ENCODE measurements around the gene CUL3.
A peak's percentile ranks its signal among the peaks of the same experiment; 100 is the strongest.

The CUL3 gene

DNA sequence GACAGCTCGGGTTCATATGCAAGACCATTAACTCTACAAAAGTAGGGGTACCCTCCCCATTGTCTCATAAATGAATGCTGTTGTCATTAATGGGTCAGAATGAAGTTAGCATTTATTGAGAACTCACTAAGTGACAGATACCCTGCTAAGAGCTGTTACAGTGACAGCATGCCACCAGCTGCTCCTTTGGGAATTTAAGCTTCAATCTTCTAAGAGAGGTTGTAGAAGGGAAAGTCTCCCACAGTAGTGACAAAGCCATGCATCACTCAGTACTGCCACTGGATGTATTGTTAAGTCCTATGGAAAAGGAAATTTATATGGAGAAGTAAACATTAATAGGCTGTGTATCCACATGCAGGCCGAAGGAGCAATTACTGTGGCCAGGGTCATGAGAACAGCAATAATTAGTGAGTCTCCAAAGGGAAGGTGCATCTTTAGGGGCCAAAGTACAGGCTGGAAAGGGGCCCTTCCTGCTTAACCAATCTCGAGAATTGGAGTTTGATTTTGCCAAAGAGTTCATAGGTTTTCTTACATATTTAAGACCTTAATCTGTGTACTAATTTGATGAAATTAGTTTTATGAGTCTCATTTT, 118.8 kb downstream of the CUL3 start:
- no peak overlapping the region for H3K9ac ChIP-seq (ENCODE audit: insufficient read length)
- no peak for DNase-seq (ENCODE audit: low read depth, low spot score)
- no peaks in the 10 kb centered on the region for H3K9me3 ChIP-seq (ENCODE audit: low read depth, low read length)
- no peaks in the 10 kb centered on the region for H3K36me3 ChIP-seq (ENCODE audit: insufficient read depth, low read length)
- no peak for TF ChIP-seq FOXP2 (optimal IDR thresholded peaks at IDR 0.05; ENCODE audit: control extremely low read depth, extremely low read length, insufficient read depth)
- no peak; the same call in 1 of the 2 replicates for TF ChIP-seq POLR2AphosphoS5 (IDR thresholded peaks at IDR 0.05; ENCODE audit: borderline replicate concordance, low read depth, low read length)
- TF ChIP-seq EZH2 (IDR thresholded peaks at IDR 0.05), result no peak
- no peak overlapping the region for H3K27ac ChIP-seq
- H3K4me3 ChIP-seq, result no peak overlapping the region

DNA sequence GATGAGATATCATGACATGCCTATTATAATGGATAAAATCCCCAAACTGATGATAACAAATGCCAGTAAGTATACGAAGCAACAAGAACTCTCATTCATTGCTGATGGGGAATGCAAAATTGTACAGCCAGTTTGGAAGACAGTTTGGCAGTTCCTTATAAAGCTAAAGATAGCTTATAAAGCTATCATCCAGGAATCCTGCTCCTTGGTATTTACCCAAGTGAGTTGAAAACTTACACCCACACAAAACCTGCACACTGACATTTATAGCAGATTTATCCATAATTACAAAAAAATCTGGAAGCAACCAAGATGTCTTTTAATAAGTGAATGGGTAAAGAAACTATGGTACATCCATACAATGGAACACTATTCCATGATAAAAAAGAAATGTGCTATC, 123.8 kb downstream of the CUL3 start:
- TF ChIP-seq EZH2 (IDR thresholded peaks at IDR 0.05) (no peak), POLR2AphosphoS5 (IDR thresholded peaks at IDR 0.05; ENCODE audit: borderline replicate concordance, low read depth, low read length) (no peak), FOXP2 (optimal IDR thresholded peaks at IDR 0.05; ENCODE audit: control extremely low read depth, extremely low read length, insufficient read depth) (no peak)
- H3K9ac ChIP-seq (ENCODE audit: insufficient read length), result no peak overlapping the region
- no peak for DNase-seq (ENCODE audit: low read depth, low spot score)
- H3K36me3 ChIP-seq (ENCODE audit: insufficient read depth, low read length), result no peaks in the 10 kb centered on the region
- no peak overlapping the region for H3K4me3 ChIP-seq
- no peak overlapping the region for H3K27ac ChIP-seq
- no peaks in the 10 kb centered on the region for H3K9me3 ChIP-seq (ENCODE audit: low read depth, low read length)

DNA sequence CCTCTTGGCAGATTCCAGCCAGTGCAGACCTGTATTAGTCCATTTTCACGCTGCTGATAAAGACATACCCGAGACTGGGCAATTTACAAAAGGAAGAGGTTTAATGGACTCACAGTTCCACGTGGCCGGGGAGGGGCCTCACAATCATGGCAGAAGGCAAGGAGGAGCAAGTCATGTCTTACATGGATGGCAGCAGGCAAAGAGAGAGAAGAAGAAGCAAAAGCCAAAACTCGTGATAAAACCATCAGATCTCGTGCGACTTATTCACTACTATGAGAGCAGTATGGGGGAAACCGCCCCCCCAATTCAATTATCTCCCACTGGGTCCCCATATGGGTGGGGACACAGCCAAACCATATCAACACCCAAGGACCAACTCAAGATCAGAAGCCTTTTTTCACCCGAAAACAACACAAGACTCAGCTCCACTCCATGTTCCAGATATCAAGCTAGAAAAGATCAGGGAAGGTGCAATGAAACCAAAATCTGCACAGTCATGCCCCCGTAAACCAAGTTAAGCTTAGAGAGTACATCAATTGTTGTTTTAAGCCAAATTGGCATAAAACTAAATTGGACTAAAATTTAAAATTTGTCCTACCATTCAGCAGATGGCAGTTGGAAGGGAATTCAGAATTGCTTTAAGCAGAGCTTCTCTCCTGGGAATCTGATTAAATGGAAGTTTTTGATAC, 127.6 kb downstream of the CUL3 start:
- no peak overlapping the region for H3K4me3 ChIP-seq
- no peaks in the 10 kb centered on the region for H3K9me3 ChIP-seq (ENCODE audit: low read depth, low read length)
- no peak for DNase-seq (ENCODE audit: low read depth, low spot score)
- H3K27ac ChIP-seq, result no peak overlapping the region
- H3K36me3 ChIP-seq (ENCODE audit: insufficient read depth, low read length), result no peaks in the 10 kb centered on the region
- TF ChIP-seq POLR2AphosphoS5 (IDR thresholded peaks at IDR 0.05; ENCODE audit: borderline replicate concordance, low read depth, low read length) (no peak), FOXP2 (optimal IDR thresholded peaks at IDR 0.05; ENCODE audit: control extremely low read depth, extremely low read length, insufficient read depth) (no peak), EZH2 (IDR thresholded peaks at IDR 0.05) (no peak)
- H3K9ac ChIP-seq (ENCODE audit: insufficient read length), result no peak overlapping the region

DNA sequence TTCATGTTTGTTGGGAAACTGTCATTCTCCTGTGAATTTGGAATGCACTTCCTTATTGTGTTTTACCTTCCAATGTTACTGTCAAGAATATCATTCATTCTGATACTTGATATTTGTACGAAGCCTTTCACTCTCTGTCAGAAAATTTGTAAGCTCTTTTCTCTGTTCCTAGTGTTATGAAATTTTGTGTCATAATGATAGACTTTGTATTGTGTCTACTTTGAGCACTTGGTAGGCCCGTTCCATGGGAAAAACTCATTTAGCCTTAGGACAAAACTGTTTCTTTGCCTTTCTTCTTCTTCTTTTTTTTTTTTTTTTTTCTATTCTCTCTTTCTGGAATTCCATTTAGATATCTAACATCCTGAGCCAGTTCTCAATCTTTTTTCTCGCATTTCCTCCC, 131.3 kb downstream of the CUL3 start:
- H3K4me3 ChIP-seq, result no peak overlapping the region
- no peaks in the 10 kb centered on the region for H3K36me3 ChIP-seq (ENCODE audit: insufficient read depth, low read length)

DNA sequence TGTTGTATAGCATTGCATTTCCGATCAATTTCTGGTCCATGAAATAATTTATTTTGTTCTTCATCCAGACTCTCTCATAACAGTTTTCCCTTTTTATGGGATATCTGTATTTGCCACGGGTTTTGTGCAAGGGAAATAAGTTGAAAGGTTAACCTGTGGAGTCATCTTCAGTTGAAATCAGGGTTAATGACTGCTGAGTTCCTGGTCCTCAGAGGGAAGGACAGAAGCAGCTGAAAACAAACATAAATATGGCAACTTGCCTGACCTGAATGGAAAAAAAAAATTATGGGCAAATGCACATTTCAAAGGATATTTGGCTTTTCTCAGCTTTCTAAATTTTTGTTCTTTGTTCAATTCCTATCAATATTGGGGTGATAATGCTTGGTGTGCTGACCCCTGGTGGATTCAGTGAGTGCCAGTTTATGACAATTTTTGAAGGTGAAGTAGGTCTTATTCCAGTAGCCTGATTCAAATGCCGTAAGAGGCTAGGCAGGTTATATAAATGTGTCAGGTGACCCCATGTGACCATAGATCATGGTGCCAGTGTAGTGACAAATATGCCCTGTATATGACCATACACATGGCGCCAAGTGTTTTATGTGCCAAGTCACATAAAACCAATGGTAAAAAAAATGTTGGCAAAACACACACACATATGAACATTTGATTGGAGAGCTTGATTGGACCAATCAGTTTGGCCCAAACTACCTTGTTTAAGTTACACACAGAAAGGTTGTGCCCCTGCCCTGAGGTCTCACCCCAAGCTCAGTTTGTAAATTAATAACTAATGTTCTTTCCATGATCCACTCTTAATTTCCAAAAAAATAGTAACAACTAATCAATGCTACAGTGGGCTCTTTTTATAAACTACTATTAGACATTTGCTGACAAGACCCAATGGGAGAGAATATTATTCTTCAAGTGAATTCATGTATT, 135.7 kb downstream of the CUL3 start:
- no peaks in the 10 kb centered on the region for H3K9me3 ChIP-seq (ENCODE audit: low read depth, low read length)
- H3K27ac ChIP-seq, result no peak overlapping the region
- H3K9ac ChIP-seq (ENCODE audit: insufficient read length), result peak overlapping the region; percentile 26
- TF ChIP-seq POLR2AphosphoS5 (IDR thresholded peaks at IDR 0.05; ENCODE audit: borderline replicate concordance, low read depth, low read length), result no peak
- TF ChIP-seq FOXP2 (optimal IDR thresholded peaks at IDR 0.05; ENCODE audit: control extremely low read depth, extremely low read length, insufficient read depth), result no peak
- TF ChIP-seq EZH2 (IDR thresholded peaks at IDR 0.05), result no peak
- no peaks in the 10 kb centered on the region for H3K36me3 ChIP-seq (ENCODE audit: insufficient read depth, low read length)
- DNase-seq (ENCODE audit: low read depth, low spot score), result no peak
- no peak overlapping the region for H3K4me3 ChIP-seq

More for the DNA sequence above, 131.3 kb downstream of the CUL3 start:
- no peak for DNase-seq (ENCODE audit: low read depth, low spot score)
- Histone ChIP-seq H3K9me3 (ENCODE audit: low read depth, low read length) (no peaks in the 10 kb centered on the region), H3K9ac (ENCODE audit: insufficient read length) (no peak overlapping the region), H3K27ac (no peak overlapping the region)
- TF ChIP-seq EZH2 (IDR thresholded peaks at IDR 0.05), result no peak
- TF ChIP-seq FOXP2 (optimal IDR thresholded peaks at IDR 0.05; ENCODE audit: control extremely low read depth, extremely low read length, insufficient read depth), result no peak

DNA sequence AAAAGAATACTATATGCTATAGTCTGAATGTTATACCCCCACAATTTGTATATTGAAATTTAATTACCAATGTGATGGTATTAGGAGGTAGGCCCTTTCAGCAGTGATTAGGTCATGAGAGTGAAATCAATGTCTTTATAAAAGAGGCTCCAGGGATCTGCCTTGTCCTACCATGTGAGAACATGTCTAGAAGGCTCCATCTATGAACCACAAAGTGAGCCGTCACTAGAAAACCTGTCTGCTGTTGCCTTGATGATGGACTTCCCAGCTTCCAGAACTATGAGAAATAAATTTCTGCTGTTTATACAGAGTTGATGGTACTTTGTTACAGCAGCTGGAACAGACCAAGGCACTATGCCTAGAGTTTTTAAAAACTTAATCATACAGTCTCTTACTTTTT, 136.9 kb downstream of the CUL3 start:
- H3K27ac ChIP-seq, result no peak overlapping the region
- no peak for DNase-seq (ENCODE audit: low read depth, low spot score)
- H3K9me3 ChIP-seq (ENCODE audit: low read depth, low read length), result no peaks in the 10 kb centered on the region
- H3K9ac ChIP-seq (ENCODE audit: insufficient read length), result no peak overlapping the region
- H3K36me3 ChIP-seq (ENCODE audit: insufficient read depth, low read length), result no peaks in the 10 kb centered on the region
- TF ChIP-seq EZH2 (IDR thresholded peaks at IDR 0.05), result no peak
- TF ChIP-seq POLR2AphosphoS5 (IDR thresholded peaks at IDR 0.05; ENCODE audit: borderline replicate concordance, low read depth, low read length), result no peak
- TF ChIP-seq FOXP2 (optimal IDR thresholded peaks at IDR 0.05; ENCODE audit: control extremely low read depth, extremely low read length, insufficient read depth), result no peak
- no peak overlapping the region for H3K4me3 ChIP-seq

DNA sequence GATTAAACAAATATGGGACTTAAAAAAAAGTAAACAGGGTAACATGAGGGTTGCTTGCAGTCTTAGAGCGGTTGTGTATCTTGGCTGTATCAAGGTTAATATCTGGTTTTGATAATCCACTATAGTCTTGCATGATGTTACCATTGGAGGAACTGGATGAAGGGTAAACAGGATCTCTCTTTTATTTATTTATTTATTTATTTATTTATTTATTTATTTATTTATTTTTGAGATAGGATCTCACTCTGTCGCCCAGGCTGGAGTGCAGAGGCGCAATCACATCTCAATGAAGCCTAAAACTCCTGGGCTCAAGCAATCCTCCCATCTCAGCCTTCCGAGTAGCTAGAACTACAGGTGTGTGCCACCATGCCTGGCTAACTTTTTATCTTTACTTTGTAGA, 140.4 kb downstream of the CUL3 start:
- H3K36me3 ChIP-seq (ENCODE audit: insufficient read depth, low read length), result no peaks in the 10 kb centered on the region
- H3K9ac ChIP-seq (ENCODE audit: insufficient read length), result no peak overlapping the region
- no peak overlapping the region for H3K27ac ChIP-seq
- TF ChIP-seq FOXP2 (optimal IDR thresholded peaks at IDR 0.05; ENCODE audit: control extremely low read depth, extremely low read length, insufficient read depth) (no peak), EZH2 (IDR thresholded peaks at IDR 0.05) (no peak), POLR2AphosphoS5 (IDR thresholded peaks at IDR 0.05; ENCODE audit: borderline replicate concordance, low read depth, low read length) (no peak)
- H3K4me3 ChIP-seq, result no peak overlapping the region
- no peak for DNase-seq (ENCODE audit: low read depth, low spot score)
- no peaks in the 10 kb centered on the region for H3K9me3 ChIP-seq (ENCODE audit: low read depth, low read length)

DNA sequence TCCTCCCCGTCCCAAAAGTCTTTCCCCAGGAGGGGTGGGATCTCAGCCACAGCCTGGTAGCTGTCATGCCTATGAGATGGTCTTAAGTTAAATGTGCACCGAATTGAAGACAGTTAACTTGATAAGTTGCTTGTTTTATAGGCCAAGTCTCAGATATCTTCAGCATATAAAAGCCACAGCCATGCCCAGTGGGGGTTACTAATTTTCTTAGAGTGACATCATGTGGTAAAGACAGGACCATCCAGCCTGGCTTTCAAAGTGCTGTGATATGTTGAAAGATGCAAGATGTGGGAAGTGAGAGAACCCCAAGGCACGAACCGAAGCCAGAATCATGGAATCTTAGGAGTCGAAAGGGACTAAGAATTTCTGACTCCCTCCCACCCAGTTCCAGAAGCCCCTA, 141.1 kb downstream of the CUL3 start:
- Histone ChIP-seq H3K36me3 (ENCODE audit: insufficient read depth, low read length) (no peaks in the 10 kb centered on the region), H3K9ac (ENCODE audit: insufficient read length) (no peak overlapping the region), H3K9me3 (ENCODE audit: low read depth, low read length) (no peaks in the 10 kb centered on the region), H3K4me3 (no peak overlapping the region), H3K27ac (no peak overlapping the region)
- TF ChIP-seq EZH2 (IDR thresholded peaks at IDR 0.05) (no peak), FOXP2 (optimal IDR thresholded peaks at IDR 0.05; ENCODE audit: control extremely low read depth, extremely low read length, insufficient read depth) (no peak), POLR2AphosphoS5 (IDR thresholded peaks at IDR 0.05; ENCODE audit: borderline replicate concordance, low read depth, low read length) (no peak)
- DNase-seq (ENCODE audit: low read depth, low spot score), result no peak

Data from SK-N-MC (cell line).